Astrocyte (in vitro differentiated cells and primary cell): ENCODE data around the gene ST6GALNAC4.

Experiments used
- CTCF ChIP-seq: IDR thresholded peaks from 2 replicates; pipeline ENCODE4 v1.5.1; 2011; ENCODE audit warnings: low read depth, mild to moderate bottlenecking, inconsistent platforms, low read length, moderate library complexity; ENCODE audit not compliant: insufficient read depth
- EZH2 ChIP-seq: IDR thresholded peaks from 2 replicates; pipeline ENCODE4 v1.6.1; 2012; ENCODE audit warnings: mild to moderate bottlenecking, low read length, inconsistent platforms; ENCODE audit not compliant: insufficient read depth

GRCh38 chr9:127943731-127944144 is 26.9 kb upstream of the ST6GALNAC4 start:
- TF ChIP-seq CTCF, result peak; percentile 63
- no peak for TF ChIP-seq EZH2
